Fibroblast of peridontal ligament (primary cell): ENCODE results near the gene CELF6.
"Not testable (repeated sequence)": the region's sequence is repeated elsewhere in the genome, so short reads cannot be mapped to it uniquely, and the experiment has no call there.

Experiments
- DNase-seq: peaks from one replicate; pipeline ENCODE4 v3.0.0-alpha.2; 2010; ENCODE audit errors: extremely low read depth

Gene CELF6

DNA sequence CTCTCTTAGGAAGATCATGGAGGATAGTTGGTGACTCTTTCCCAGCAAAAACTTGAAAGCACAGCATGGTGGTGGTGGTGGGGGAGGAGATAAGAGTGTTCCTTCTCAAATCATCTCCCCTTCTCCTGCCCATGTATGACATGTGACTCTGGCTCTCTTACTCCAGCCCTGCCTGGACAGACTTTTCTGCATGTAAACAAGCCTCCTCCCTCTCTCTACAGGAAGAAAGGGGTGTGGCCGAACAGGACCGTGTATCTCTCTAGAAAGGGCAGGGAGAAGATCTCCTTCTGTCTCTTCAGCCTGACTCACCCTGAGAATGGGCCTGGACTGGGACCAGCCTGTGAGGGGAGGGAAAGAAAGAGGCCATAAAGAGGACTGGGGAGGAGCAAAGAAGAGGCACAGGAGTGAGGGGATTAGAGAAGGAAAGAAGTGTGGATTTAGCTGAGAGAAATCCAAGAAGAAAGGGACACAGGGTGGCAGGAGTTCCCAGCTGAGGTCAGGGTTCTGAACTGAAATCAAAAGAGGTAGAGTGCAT, 1.5 kb downstream of the CELF6 start:
- no peak for DNase-seq

GRCh38 chr15:72315706-72316370, 4.1 kb downstream of the CELF6 start:
- peak; percentile 7 for DNase-seq

- DNase-seq = no peak
These were observed 6.1 kb downstream of the CELF6 start for GRCh38 chr15:72313881-72314280.

DNA sequence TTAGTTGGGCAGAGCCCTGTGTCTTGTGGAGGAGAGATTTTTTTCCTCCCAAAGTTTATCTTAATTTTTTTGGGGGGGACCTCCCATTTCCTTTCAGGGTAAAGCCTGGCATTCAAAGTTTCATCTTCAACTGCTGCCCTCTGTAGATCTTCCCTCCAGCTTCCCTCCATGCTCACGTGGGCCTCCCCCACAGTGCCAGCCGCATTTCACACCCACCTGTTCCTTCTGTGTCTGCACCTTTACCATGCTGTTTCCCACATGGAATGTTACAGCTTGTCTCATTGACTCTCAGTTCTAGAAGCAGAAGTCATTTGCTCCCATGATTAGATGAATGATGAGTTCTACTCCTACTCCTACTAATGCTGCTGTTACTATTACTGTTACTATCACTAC, 6.5 kb downstream of the CELF6 start:
- no peak for DNase-seq

GRCh38 chr15:72312605-72313447, 7.1 kb downstream of the CELF6 start:
- peak; percentile 65 for DNase-seq

- no peak for DNase-seq
These were observed 12.9 kb downstream of the CELF6 start for GRCh38 chr15:72307026-72307425.

DNA sequence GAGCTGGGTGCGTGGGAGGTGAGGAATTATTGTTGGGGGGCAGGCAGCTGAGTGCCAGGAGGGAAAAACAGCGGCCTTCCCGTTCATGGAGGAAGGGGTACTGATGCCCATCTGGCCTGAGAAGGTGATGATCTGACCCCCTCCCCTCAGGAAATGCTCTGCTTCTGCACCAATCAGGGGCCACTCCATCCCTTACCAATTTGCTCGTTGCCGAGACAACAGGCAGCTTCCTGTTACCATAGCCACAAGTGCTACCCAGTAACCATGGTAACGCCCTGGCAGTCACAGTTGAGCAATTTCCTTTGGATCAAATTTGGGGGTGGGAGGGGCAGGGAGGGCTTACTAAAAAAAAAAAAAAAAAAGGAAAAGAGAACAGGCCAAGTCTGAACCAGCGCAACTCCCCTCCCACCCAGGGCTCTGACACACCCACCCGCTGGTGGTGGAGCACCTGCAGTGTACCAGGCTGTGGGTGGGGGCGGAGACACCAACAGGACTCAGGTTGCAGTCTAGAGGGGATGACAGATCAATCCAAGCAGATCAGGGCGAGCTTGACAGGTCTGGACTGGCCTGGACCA, 13.7 kb downstream of the CELF6 start:
- DNase-seq = peak; percentile 27

- no peak for DNase-seq
These were observed 15.4 kb downstream of the CELF6 start for GRCh38 chr15:72304596-72304995.

- peak; percentile 6 for DNase-seq
These were observed 17.0 kb downstream of the CELF6 start for GRCh38 chr15:72302955-72303354.

GRCh38 chr15:72289597-72290325, 30.2 kb downstream of the CELF6 start:
- no peak for DNase-seq

GRCh38 chr15:72288796-72289596, 31.0 kb downstream of the CELF6 start:
- DNase-seq = no peak

DNA sequence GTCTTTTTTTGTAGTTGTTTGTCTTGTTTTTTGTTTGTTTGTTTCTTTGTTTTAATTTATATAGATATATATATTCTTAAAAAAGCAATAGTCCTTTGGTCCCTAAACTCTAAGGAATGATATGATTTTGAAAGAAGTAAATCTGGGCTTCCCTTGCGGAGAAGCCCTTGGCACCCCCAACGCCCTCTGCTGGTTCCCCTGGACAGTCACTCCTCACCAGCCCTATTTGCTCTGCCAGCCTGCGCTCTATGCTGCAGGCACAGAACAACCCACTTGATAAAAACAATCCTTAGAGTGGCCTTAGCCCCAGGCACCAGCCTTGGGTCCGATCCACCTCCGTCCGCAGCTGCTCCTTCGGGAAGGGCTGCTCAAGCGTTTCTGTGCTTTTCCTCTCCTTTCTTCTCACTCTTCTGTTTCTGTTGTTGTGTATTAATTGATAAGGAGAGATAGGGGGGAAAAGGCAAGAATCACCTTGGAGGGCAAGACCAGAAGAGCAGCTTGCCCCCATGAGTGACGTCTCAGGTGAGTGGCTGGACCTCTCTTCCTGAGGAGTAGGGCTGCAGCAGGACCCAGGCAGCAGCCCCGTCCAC, 33.9 kb downstream of the CELF6 start:
- no peak for DNase-seq

DNA sequence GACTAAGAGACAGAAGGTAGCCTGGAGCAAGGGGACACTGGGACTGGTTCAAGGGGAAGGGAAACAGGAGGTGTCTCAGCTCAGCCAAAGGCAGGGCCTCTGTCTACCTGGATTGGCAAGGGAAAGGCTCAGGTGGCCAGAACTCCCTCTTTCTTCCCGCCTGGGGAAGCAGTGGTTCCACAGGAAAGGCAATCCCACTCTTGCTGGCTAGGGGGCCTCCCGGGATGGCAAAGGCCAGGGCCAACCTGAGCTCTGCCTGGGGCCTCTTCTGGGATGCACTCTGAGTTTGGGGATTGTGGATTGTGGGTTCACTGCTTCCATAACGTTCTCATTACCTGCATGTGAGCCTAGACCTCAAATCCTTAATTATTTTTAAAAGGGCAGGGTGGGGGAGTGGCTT, 34.6 kb downstream of the CELF6 start:
- no peak for DNase-seq

GRCh38 chr15:72284781-72285180, 35.2 kb downstream of the CELF6 start:
- DNase-seq = no peak

DNA sequence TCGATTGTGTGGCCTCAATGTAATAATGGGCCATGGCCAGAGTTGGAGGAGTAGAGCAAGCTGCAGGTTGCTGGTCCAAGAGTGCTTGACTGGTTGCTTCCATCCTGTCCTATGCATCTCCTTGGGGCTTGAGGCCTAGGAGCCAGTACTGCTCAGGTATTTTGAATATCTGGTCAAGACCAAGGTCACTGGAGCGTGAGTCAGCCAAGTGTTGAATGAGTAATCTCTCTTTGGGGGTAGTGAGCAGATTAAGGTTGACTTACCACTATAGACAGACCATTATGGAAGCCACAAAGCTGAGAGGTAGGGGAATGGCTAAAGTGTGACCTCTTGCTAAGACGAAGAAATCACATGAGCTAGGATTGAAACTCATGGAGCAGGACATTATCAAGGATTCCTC, 38.2 kb downstream of the CELF6 start:
- DNase-seq = no peak

DNA sequence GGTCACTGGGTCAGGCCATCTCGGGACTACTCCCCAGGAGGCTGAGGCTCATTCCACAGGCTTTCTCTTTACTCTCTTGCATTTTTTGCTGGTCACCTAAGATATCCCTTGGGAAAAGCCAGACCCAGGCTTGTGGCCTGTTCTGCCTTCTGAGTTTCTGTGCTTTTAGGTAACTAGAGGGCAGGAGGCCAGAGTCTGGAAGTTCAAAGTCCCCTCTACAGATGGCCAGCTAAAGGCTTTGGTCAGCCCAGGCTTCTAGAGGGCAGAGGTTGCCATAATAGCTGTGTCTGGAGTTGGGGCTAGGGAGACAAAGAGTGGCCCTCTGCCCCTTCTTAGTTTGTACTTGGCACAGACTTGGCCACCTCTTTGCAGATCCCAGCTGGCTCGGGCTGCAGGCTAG, 39.2 kb downstream of the CELF6 start:
- no peak for DNase-seq

DNA sequence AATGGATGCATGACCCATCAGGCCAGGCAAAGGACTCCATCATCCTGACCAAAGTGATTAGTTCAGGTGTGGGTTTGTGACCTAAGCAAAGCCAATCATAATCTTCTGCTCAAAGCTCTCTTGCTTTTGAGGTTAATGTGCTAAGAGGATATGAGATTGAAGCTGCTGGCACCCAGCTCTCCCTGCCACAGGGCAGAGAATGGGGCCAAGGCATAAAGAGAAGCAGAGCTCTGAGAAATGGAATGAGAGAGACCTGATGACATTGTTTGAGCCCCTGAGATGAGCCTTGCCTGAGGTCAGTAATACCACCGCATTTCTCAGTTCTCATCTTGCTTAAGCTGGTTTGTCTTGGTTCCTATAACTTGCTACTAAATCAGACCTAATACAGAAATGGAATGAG, 41.2 kb downstream of the CELF6 start:
- DNase-seq = no peak

GRCh38 chr15:72276326-72276700, 43.6 kb downstream of the CELF6 start:
- no peak for DNase-seq

GRCh38 chr15:72275635-72276325, 44.2 kb downstream of the CELF6 start:
- DNase-seq = not testable (repeated sequence)

GRCh38 chr15:72272997-72273352, 47.0 kb downstream of the CELF6 start:
- DNase-seq = no peak
